GM21528 (cell line): ENCODE data around the gene MAP3K3.

ENCODE experiments used
- ATAC-seq: cut with Tn5 transposase; IDR thresholded peaks from one replicate; pipeline ENCODE4 v1.9.1; 2021; ENCODE audit warnings: mild to moderate bottlenecking, moderate library complexity; ENCODE audit not compliant: unreplicated experiment, low FRiP score

MAP3K3 gene

GRCh38 chr17:63689479-63689878, 67.3 kb downstream of the MAP3K3 start:
- no peak for ATAC-seq

GRCh38 chr17:63692195-63692816, 70.1 kb downstream of the MAP3K3 start:
- ATAC-seq, result no peak

- ATAC-seq, result no peak
Observed at GRCh38 chr17:63693411-63694113, 71.3 kb downstream of the MAP3K3 start.

GRCh38 chr17:63694229-63694949, 72.2 kb downstream of the MAP3K3 start:
- ATAC-seq, result no peak

- no peak for ATAC-seq
Observed at GRCh38 chr17:63694950-63695773, 72.9 kb downstream of the MAP3K3 start.

GRCh38 chr17:63695889-63696288, 73.7 kb downstream of the MAP3K3 start:
- ATAC-seq, result no peak

GRCh38 chr17:63696381-63696961, 74.3 kb downstream of the MAP3K3 start:
- ATAC-seq, result no peak

- ATAC-seq, result peak; percentile 19
Observed at GRCh38 chr17:63697341-63698286, 75.4 kb downstream of the MAP3K3 start.

- no peak for ATAC-seq
Observed at GRCh38 chr17:63698381-63698885, 76.2 kb downstream of the MAP3K3 start.

- ATAC-seq, result peak; percentile 30
Observed at GRCh38 chr17:63698886-63699637, 76.8 kb downstream of the MAP3K3 start.

GRCh38 chr17:63699638-63700527, 77.7 kb downstream of the MAP3K3 start, which contains the start of gene LIMD2:
TSS of gene LIMD2 (minus strand) at chr17:63700125. CDS start at chr17:63699298, 827 bp downstream.
- ATAC-seq, result peak; percentile 8

GRCh38 chr17:63700528-63701455, 78.6 kb downstream of the MAP3K3 start:
- no peak for ATAC-seq

GRCh38 chr17:63701456-63701820, 79.2 kb downstream of the MAP3K3 start:
- ATAC-seq, result no peak

- ATAC-seq, result no peak
Observed at GRCh38 chr17:63701868-63702720, 79.9 kb downstream of the MAP3K3 start.

- ATAC-seq, result no peak
Observed at GRCh38 chr17:63702721-63703015, 80.5 kb downstream of the MAP3K3 start.

GRCh38 chr17:63703029-63703428, 80.8 kb downstream of the MAP3K3 start:
- no peak for ATAC-seq
